Fibroblast of skin of scalp (primary cell): ENCODE measurements around the gene ARHGAP4.

Source experiments
- DNase-seq: peaks from one replicate; pipeline ENCODE4 v3.0.0-alpha.2; 2013

The ARHGAP4 gene

GRCh38 chrX:153879741-153880439 is 46.2 kb downstream of the ARHGAP4 start:
- no peak for DNase-seq

GRCh38 chrX:153878969-153879653 is 47.0 kb downstream of the ARHGAP4 start:
- no peak for DNase-seq

GRCh38 chrX:153878345-153878744 is 47.7 kb downstream of the ARHGAP4 start:
- no peak for DNase-seq

GRCh38 chrX:153877571-153878261 is 48.3 kb downstream of the ARHGAP4 start:
- DNase-seq: no peak

- DNase-seq: no peak
These were observed 50.0 kb downstream of the ARHGAP4 start for GRCh38 chrX:153876112-153876491.

- DNase-seq: peak; percentile 27
These were observed 50.5 kb downstream of the ARHGAP4 start for GRCh38 chrX:153875391-153876111.

- DNase-seq: no peak
These were observed 51.5 kb downstream of the ARHGAP4 start for GRCh38 chrX:153874366-153875125.

GRCh38 chrX:153874085-153874365 is 52.0 kb downstream of the ARHGAP4 start:
- DNase-seq: no peak

- no peak for DNase-seq
These were observed 52.6 kb downstream of the ARHGAP4 start for GRCh38 chrX:153873282-153874084.

- no peak for DNase-seq
These were observed 53.9 kb downstream of the ARHGAP4 start for GRCh38 chrX:153871946-153872878.

GRCh38 chrX:153871451-153871850 is 54.6 kb downstream of the ARHGAP4 start:
- DNase-seq: no peak

GRCh38 chrX:153870791-153871360 is 55.2 kb downstream of the ARHGAP4 start:
- DNase-seq: no peak

- no peak for DNase-seq
These were observed 55.8 kb downstream of the ARHGAP4 start for GRCh38 chrX:153870288-153870690.

GRCh38 chrX:153869473-153870287 is 56.4 kb downstream of the ARHGAP4 start:
- DNase-seq: no peak

- no peak for DNase-seq
These were observed 57.2 kb downstream of the ARHGAP4 start for GRCh38 chrX:153868576-153869472.

- DNase-seq: no peak
These were observed 58.4 kb downstream of the ARHGAP4 start for GRCh38 chrX:153867671-153868070.

GRCh38 chrX:153867139-153867538 is 58.9 kb downstream of the ARHGAP4 start:
- DNase-seq: no peak
